Inflammatory macrophage treated with lipopolysaccharide for 1 hour (primary cell): ENCODE data around the gene GCNT2.

Experiments used
- DNase-seq, 2 donors: peaks; one replicate each; pipeline ENCODE4 v3.0.0-alpha.2; 2020 to 2022

GCNT2 gene

DNA sequence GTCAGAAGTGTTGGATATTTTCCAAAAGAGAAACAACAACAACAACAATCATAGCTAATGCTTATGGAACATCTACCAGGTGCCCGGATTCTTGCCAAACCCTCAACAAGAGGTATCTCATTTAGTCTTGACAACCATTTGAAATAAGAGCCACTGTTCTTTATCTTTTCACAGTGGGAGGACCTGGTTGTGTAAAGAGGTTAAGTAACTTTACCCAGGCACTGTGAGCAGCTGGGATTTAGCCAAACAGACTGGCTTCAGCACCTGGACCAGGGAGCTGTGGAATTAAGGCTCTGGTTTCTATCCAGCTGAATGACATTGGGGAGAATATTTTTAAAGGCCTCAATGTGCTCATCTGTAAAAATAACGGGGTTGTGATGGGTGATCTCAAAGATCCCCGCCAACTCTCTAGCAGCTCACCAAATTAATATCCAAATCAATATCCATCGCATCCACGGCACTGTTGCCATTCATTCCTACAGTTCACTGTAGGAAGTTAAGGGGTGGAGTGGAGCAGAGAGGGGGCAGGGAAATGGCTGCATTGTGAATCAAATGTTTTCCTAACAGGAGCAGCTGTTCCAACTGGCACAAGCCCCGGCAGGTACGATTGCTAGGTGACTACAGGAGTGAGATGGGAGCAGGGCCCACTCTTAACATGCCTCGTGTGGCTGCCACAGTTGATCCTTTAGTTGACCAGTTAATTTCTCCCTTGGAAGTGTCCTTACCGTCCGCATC, 61.8 kb downstream of the GCNT2 start:
- DNase-seq, result no peak

GRCh38 chr6:10583509-10583901, 62.4 kb downstream of the GCNT2 start:
- peak in 1 of 2 donors; percentile 8 for DNase-seq

DNA sequence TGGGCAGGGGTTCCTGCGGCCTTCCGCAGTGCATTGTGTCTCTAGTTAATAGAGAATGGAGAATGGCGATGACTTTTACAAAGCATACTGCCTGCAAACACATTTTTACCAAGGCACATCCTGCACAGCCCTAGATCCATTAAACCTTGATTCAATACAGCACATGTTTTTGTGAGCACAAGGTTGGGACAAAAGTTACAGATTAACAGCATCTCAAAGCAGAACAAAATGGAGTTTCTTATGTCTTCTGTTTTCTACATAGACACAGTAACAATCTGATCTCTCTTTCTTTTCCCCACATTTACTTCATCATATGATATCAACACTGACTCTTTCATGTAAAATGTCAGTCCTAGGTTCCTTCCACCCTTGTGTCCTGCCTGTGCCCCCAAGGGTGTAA, 63.5 kb downstream of the GCNT2 start:
- no peak for DNase-seq

GRCh38 chr6:10585209-10585845, 64.2 kb downstream of the GCNT2 start:
- no peak for DNase-seq

DNA sequence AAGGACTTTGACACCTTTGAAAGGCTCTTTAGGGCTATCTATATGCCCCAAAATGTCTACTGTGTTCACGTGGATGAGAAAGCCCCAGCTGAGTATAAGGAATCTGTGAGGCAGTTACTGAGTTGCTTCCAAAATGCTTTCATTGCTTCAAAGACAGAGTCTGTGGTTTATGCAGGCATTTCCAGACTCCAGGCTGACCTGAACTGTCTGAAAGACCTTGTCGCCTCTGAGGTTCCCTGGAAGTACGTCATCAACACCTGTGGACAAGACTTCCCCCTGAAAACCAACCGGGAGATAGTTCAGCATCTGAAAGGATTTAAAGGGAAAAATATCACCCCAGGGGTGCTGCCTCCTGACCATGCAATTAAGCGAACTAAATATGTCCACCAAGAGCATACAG, 65.2 kb downstream of the GCNT2 start:
- DNase-seq, result no peak

GRCh38 chr6:10587656-10588406, 66.7 kb downstream of the GCNT2 start:
- no peak for DNase-seq

DNA sequence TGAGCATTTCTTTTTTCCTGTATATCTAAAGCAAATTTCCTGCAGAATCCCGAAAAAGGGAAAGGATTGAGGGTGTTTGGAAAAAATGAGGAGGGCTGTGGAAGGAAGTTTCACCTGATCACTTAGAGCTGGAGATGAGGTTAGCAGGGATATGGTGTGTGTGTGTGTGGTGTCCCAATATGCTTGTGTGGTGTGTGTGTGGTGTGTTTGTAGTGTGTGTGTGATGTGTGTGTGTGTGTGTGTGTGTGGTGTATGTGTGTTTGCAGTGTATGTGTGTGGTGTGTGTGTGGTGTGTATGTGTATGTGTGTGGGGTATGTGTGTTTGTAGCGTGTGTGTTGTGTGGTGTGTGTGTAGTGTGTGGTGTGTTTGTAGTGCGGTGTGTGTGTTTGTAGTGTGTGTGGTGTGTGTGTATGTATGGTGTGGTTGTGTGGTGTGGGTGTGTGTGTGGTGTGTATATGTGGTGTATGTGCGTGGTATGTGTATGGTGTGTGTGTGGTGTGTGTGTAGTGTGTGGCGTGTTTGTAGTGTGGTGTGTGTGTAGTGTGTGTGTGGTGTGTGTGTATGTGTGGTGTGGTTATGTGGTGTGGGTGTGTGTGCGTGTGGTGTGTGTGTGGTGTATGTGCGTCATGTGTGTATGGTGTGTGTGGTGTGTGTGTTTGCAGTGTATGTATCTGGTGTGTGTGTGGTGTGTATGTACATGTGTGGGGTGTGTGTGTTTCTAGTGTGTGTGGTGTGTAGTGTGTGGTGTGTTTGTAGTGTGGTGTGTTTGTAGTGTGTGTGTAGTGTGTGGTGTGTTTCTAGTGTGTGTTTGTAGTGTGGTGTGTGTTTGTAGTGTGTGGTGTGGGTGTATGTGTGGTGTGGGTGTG, 67.6 kb downstream of the GCNT2 start:
- no peak for DNase-seq

DNA sequence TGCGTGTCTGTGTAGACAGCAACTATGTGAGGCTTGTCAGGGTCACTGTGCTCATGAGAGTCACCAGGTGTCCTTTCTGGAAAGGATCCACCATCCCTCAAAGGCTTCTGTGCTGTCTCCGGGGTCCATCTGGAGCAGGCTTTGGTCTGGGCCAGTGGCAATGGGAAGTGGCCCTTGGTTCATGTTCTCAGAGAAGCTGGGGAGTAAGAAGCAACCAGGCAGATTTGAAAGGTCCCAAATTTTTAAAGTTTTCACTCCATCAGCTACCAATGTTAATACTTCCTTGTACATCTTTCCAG, 68.2 kb downstream of the GCNT2 start:
- no peak for DNase-seq

GRCh38 chr6:10589983-10590382, 68.8 kb downstream of the GCNT2 start:
- DNase-seq, result no peak

DNA sequence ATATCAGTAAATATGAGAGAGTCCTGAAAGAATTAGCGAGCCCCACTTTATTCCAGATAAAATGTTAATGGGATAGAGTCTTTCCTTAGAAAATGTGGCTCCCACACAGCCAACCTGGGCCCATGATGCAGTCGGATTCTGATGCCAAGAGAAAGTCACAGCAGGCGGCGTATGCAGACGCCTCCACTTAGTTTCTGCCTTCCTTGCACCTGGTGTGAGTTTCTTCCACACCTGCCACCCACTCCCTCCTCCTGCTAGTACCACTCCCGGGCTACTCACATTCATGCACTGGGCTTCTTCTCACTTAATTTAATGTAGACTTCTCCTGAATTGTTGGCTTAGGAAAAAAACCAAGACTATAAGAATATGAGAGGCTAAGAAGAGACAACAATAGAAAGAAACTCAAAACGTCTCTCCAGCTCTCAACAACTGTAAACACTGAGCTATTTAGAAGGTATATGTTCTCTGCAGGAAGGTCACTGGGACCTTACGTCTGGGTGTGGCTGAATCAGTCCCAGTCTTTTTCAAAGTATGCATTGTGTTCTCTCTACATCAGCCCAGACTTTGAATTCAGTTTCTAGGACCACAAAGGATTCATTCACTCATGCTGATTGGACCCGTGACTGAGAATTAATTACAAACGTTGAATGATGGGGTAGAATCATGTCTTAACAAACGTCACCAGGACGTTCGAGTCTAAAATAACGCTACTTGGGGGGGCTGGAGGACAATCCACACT, 70.4 kb downstream of the GCNT2 start:
- DNase-seq, result no peak

DNA sequence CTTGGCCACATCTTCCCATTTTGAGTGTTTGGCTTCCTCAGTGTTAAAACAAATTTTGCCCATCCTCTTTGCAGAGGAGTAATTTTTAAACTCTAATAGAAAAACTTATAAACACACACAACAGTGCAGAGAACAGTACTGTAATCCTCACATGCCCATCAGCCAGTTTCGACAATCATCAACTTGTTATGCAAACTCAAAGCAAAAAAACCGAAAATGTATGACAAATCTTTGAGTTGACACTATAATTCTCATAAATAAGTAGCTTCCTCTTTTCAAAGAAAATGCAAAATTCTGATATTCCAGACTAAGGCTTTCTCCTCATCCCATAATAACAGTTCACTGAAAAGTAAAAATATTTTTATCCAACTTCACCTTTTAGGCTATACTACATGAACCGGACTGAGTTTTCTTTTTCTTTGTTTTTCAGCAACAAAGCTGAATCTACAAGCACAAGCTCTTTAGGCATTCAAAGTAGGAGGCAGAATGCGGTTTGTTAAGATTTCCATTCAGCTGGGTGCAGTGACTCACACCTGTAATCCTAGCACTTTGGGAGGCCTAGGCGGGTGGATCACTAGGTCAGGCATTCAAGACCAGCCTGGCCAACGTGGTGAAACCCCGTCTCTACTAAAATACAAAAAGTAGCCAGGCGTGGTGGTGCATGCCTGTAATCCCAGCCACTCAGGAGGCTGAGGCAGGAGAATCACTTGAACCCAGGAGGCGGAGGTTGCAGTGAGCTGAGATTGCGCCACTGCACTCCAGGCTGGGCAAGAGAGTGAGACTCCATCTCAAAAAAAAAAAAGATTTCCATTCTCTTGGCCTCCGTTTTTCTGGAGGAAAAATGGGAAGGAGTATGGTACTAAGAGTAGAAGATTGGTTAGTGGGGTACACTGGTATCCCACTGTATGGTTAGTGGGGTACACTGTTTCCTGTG, 74.8 kb downstream of the GCNT2 start:
- peak; percentile 93 for DNase-seq

GRCh38 chr6:10597499-10598001, 76.4 kb downstream of the GCNT2 start:
- DNase-seq, result no peak

GRCh38 chr6:10598084-10598960, 77.2 kb downstream of the GCNT2 start:
- peak; percentile 73 to 78 for DNase-seq

- DNase-seq, result no peak
Observed at GRCh38 chr6:10599046-10599445, 77.9 kb downstream of the GCNT2 start.

GRCh38 chr6:10600681-10601080, 79.5 kb downstream of the GCNT2 start:
- DNase-seq, result peak; percentile 39 to 60

DNA sequence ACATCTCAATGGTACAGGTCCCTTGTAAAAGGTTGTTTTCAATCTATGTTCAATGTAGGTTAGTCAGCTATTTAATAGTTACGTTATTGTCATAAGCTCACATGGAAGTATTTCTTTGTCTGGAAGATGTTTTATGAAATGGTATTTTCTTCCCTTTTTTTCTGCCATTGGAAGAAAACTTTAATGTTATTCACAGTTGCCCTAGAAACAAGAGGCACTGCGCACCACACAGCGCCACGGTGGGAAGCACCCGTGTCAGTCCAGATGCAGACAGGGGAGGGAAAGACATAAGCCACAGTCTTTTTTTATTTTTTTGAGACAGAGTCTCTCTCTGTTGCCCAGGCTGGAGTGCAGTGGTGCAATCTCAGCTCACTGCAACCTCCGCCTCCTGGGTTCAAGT, 82.1 kb downstream of the GCNT2 start:
- peak; percentile 73 to 81 for DNase-seq

DNA sequence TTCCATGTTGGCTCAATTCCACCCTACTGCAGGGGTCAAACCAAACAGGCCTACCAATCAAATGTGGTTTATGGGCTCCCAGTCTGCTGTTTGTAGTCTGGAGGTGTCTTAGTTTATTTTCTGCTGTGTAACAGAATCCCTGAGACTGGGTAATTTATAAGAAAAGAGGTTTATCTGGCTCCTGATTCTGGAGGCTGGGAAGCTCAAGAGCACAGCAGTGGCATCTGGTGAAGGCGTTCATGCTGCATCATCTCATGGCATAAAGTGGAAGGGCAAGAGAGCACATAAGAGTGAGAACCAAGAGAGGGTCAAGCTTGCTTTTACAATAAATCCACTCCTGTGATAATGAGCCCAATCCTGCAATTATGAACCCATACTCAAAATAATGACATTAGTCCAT, 87.9 kb downstream of the GCNT2 start:
- DNase-seq, result no peak

GRCh38 chr6:10610289-10610688, 89.1 kb downstream of the GCNT2 start:
- DNase-seq, result no peak

- no peak for DNase-seq
Observed at GRCh38 chr6:10612161-10612560, 91.0 kb downstream of the GCNT2 start.

DNA sequence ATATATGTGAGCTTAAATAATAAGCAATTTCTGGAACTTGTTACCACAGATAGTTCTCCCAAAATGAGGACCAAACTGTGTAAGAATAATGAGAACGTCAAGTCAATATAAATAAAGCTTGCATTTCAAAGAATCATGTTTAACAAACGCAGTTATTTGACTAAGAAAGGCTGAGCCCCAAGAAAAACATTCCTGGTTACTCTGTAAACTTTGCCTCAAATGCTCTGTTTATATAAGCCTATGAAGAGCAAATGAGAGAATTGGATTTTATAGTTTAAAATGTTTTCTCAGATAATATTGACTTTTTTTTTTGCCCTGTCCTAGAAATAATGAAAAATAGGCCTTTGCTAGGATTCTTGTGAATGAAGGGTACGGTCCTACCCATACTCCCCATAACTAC, 91.9 kb downstream of the GCNT2 start:
- no peak for DNase-seq
